Activated T-helper 2 cell treated with anti-CD3 and anti-CD28 coated beads, Interferon-gamma antibody, Interleukin-2, Interleukin-4, amounts not matched to agents 10 μg/mL and 5 μg/mL and 100 μg/mL, durations not matched to agents 14 hours and 24 hours and 36 hours (primary cell): ENCODE measurements around the gene DERA. TPM values are rescaled to one million over a fixed set of nuclear protein-coding genes. Genes with fewer than 3 reads are reported as not detected.
"Not testable (repeated sequence)": the region's sequence is repeated elsewhere in the genome, so short reads cannot be mapped to it uniquely, and the experiment has no call there.

Source experiments
- DNase-seq: peaks from one replicate; pipeline ENCODE4 v3.0.0; 2021; ENCODE audit warnings: low spot score
- H3K27ac Mint-ChIP-seq: one replicate; pipeline ENCODE4 v1.8.0; 2021; ENCODE audit warnings: mixed read lengths
- H3K27me3 Mint-ChIP-seq: one replicate; pipeline ENCODE4 v1.8.0; 2021; ENCODE audit warnings: low read depth, mixed read lengths
- H3K36me3 Mint-ChIP-seq: one replicate; pipeline ENCODE4 v1.8.0; 2021; ENCODE audit warnings: low read depth, mixed read lengths
- H3K4me1 Mint-ChIP-seq: one replicate; pipeline ENCODE4 v1.8.0; 2021; ENCODE audit warnings: low read depth, mixed read lengths
- H3K4me3 Mint-ChIP-seq: one replicate; pipeline ENCODE4 v1.8.0; 2021; ENCODE audit warnings: low read depth, mild to moderate bottlenecking, moderate library complexity, mixed read lengths
- H3K9me3 Mint-ChIP-seq: one replicate; pipeline ENCODE4 v1.8.0; 2021; ENCODE audit warnings: mixed read lengths
- intact Hi-C: fragments of 100-400 bp; cut with micrococcal nuclease; formaldehyde crosslinking; loops from one replicate; pipeline ENCODE4 v1.15.1; 2023
- total RNA-seq: library from RNA; stranded (reverse); gene quantifications from 2 replicates; pipeline ENCODE4 v1.2.3, GENCODE V29; 2022

Gene DERA
- total RNA-seq, 1 donor from 2014 or later: 21.4 TPM

GRCh38 chr12:16036073-16036472, 124.9 kb downstream of the DERA start:
- no peaks in the 10 kb centered on the region for H3K9me3 Mint-ChIP-seq
- no peaks in the 10 kb centered on the region for H3K27me3 Mint-ChIP-seq
- H3K4me1 Mint-ChIP-seq: no peaks in the 10 kb centered on the region

GRCh38 chr12:16037533-16037932, 126.4 kb downstream of the DERA start:
- H3K9me3 Mint-ChIP-seq: no peaks in the 10 kb centered on the region
- no peak overlapping the region for H3K27ac Mint-ChIP-seq
- H3K4me1 Mint-ChIP-seq: no peaks in the 10 kb centered on the region
- no peak overlapping the region for H3K4me3 Mint-ChIP-seq
- H3K36me3 Mint-ChIP-seq: no peaks in the 10 kb centered on the region
- H3K27me3 Mint-ChIP-seq: no peaks in the 10 kb centered on the region
- intact Hi-C loops: no loop called here
- no peak for DNase-seq

More at GRCh38 chr12:16036073-16036472, 124.9 kb downstream of the DERA start:
- H3K36me3 Mint-ChIP-seq: no peaks in the 10 kb centered on the region
- H3K27ac Mint-ChIP-seq: no peak overlapping the region
- H3K4me3 Mint-ChIP-seq: no peak overlapping the region
- intact Hi-C loops: no loop called here
- no peak for DNase-seq

DNA sequence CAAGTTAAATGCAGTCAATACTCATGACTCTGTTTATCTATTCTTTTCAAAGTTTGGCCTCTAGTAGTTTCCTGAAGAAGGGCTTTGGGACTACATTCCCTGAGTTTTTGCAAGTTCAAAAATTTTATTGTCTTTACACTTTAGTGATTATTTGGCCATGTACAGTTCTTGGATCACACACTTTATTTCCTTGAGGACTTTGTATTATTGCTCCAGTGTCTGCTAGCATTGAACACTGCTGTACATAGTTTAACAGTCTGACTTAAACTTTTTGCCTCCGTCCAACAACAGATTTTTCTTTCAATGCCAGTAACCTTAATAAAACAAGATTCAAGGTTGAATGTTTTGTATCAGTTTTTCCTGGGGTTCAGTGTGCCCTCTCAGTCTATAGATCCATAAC, 132.3 kb downstream of the DERA start:
- DNase-seq: no peak
- no peaks in the 10 kb centered on the region for H3K4me1 Mint-ChIP-seq
- no peak overlapping the region for H3K27ac Mint-ChIP-seq
- H3K36me3 Mint-ChIP-seq: no peaks in the 10 kb centered on the region
- no peak overlapping the region for H3K4me3 Mint-ChIP-seq
- intact Hi-C loops: no loop called here
- peaks cover 24% of the 10 kb centered on the region for H3K9me3 Mint-ChIP-seq
- H3K27me3 Mint-ChIP-seq: no peaks in the 10 kb centered on the region

DNA sequence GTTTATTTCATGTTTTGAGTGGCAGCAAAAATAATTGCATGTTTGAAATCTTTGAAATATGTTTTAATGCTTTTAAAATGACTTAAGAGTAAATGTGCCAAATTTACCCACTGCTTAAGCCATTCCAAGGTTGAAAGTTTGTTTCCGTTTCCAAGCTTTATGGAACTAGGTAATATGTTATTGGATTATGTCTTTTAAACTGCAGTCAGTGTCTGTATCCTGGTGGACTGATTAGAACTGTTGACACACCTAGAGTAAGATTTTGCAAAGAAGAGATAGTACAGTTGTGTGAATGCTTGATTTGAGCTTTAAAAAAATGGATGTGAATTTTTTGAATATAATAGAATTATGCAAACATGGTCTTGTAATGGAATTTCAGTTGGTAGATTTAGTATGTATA, 135.1 kb downstream of the DERA start:
- Mint-ChIP-seq H3K27me3 (no peaks in the 10 kb centered on the region), H3K4me1 (no peaks in the 10 kb centered on the region), H3K36me3 (no peaks in the 10 kb centered on the region), H3K9me3 (peaks cover 40% of the 10 kb centered on the region), H3K27ac (no peak overlapping the region), H3K4me3 (no peak overlapping the region)
- DNase-seq: no peak
- intact Hi-C loops: no loop called here

DNA sequence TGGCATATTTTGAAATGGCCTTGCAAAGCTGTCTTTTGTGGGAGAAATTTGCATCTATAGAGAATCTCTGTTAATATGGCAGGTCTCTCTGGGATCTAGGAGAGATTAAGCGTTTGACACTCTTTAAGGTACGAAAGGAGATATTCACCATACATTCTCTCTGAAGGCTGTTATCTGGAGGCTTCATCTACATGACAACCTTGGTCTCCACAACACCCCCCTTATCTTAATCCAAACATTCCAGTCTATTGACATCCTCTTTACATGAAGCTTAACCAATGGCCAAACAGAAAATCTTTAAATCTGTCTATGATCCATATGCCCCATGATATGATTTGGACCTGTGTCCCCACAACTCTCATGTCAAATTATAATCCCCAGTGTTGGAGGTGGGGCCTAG, 137.4 kb downstream of the DERA start:
- DNase-seq: no peak
- intact Hi-C loops: no loop called here
- no peak overlapping the region for H3K4me3 Mint-ChIP-seq
- H3K27me3 Mint-ChIP-seq: no peaks in the 10 kb centered on the region
- H3K4me1 Mint-ChIP-seq: no peaks in the 10 kb centered on the region
- peaks cover 45% of the 10 kb centered on the region for H3K9me3 Mint-ChIP-seq
- H3K36me3 Mint-ChIP-seq: no peaks in the 10 kb centered on the region
- H3K27ac Mint-ChIP-seq: no peak overlapping the region

- Mint-ChIP-seq H3K4me3 (no peak overlapping the region), H3K27ac (no peak overlapping the region), H3K9me3 (peaks cover 7% of the 10 kb centered on the region), H3K27me3 (no peaks in the 10 kb centered on the region), H3K36me3 (no peaks in the 10 kb centered on the region), H3K4me1 (no peaks in the 10 kb centered on the region)
- DNase-seq: no peak
- intact Hi-C loops: no loop called here
Measured at GRCh38 chr12:16056910-16057309, 145.8 kb downstream of the DERA start.

DNA sequence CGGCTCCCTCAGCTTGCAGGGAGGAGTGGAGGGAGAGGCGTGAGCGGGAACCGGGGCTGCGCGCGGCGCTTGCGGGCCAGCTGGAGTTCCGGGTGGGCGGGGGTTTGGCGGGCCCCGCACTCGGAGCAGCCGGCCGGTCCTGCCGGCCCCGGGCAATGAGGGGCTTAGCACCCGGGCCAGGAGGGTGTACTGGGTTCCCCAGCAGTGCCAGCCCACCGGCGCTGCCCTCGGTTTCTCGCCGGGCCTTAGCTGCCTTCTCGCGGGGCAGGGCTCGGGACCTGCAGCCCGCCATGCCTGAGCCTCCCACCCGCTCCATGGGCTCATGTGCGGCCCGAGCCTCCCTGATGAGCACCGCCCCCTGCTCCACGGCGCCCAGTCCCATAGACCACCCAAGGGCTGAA, 146.2 kb downstream of the DERA start:
- intact Hi-C loops, H3K27me3 Mint-ChIP-seq, H3K36me3 Mint-ChIP-seq, H3K4me3 Mint-ChIP-seq, H3K27ac Mint-ChIP-seq, DNase-seq, H3K4me1 Mint-ChIP-seq, H3K9me3 Mint-ChIP-seq: not testable (repeated sequence)

- no peaks in the 10 kb centered on the region for H3K36me3 Mint-ChIP-seq
- no peak for DNase-seq
- H3K27ac Mint-ChIP-seq: no peak overlapping the region
- H3K9me3 Mint-ChIP-seq: no peaks in the 10 kb centered on the region
- no peaks in the 10 kb centered on the region for H3K27me3 Mint-ChIP-seq
- H3K4me1 Mint-ChIP-seq: no peaks in the 10 kb centered on the region
- H3K4me3 Mint-ChIP-seq: no peak overlapping the region
- intact Hi-C loops: no loop called here
Measured at GRCh38 chr12:16062611-16063010, 151.5 kb downstream of the DERA start.

- intact Hi-C loops: no loop called here
- Mint-ChIP-seq H3K27me3 (no peaks in the 10 kb centered on the region), H3K4me1 (no peaks in the 10 kb centered on the region), H3K4me3 (no peak overlapping the region), H3K27ac (no peak overlapping the region), H3K36me3 (no peaks in the 10 kb centered on the region), H3K9me3 (no peaks in the 10 kb centered on the region)
- DNase-seq: no peak
Measured at GRCh38 chr12:16063726-16064125, 152.6 kb downstream of the DERA start.

DNA sequence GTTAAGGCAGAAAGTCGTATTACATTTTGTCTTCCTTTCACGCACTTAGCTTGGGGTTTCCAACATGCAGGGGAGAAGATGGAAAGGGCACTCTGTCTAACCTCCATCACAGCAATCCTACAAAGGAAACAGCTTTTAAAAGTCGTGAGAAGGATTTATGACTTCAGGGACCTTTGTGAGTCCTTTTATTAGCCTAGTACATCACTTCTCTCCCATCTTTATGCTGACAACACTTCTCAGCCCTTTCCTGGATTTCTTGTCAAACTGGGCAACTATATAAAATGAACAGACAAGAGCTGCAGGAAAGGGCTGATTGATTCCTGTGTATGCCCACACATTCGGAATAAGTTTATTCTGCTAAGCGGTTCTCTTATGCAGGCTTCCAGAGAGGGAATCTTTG, 159.0 kb downstream of the DERA start:
- Mint-ChIP-seq H3K4me3 (no peak overlapping the region), H3K4me1 (no peaks in the 10 kb centered on the region), H3K36me3 (no peaks in the 10 kb centered on the region), H3K27me3 (no peaks in the 10 kb centered on the region), H3K27ac (no peak overlapping the region), H3K9me3 (no peaks in the 10 kb centered on the region)
- no peak for DNase-seq
- intact Hi-C loops: no loop called here

DNA sequence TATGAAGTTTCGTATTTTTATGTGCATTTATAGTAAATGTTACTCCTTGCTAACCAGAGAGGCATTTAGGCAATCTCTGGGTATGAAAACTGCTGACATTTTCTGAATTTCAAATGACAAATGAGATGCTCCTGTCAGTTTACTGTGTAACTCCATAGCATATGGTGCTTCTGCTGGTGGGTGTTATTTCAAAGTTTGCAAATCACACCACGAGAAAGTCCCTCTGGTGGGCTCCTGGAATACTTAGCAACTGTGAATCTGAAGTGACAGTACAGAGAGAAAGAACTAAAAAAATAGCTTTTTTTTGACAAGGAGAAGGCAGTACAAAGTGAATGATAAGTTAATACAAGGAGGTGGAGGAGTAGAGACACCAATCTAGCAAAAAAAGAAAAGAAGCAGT, 161.5 kb downstream of the DERA start:
- H3K36me3 Mint-ChIP-seq: no peaks in the 10 kb centered on the region
- H3K27ac Mint-ChIP-seq: no peak overlapping the region
- no peaks in the 10 kb centered on the region for H3K27me3 Mint-ChIP-seq
- no peak overlapping the region for H3K4me3 Mint-ChIP-seq
- DNase-seq: no peak
- intact Hi-C loops: no loop called here
- H3K4me1 Mint-ChIP-seq: no peaks in the 10 kb centered on the region
- no peaks in the 10 kb centered on the region for H3K9me3 Mint-ChIP-seq

- Mint-ChIP-seq H3K4me1 (no peaks in the 10 kb centered on the region), H3K36me3 (no peaks in the 10 kb centered on the region), H3K27me3 (no peaks in the 10 kb centered on the region), H3K4me3 (no peak overlapping the region), H3K9me3 (no peaks in the 10 kb centered on the region), H3K27ac (no peak overlapping the region)
- DNase-seq: no peak
- intact Hi-C loops: no loop called here
Measured at GRCh38 chr12:16074894-16075293, 163.8 kb downstream of the DERA start.

GRCh38 chr12:16075887-16076286, 164.8 kb downstream of the DERA start:
- Mint-ChIP-seq H3K9me3 (no peaks in the 10 kb centered on the region), H3K27ac (no peak overlapping the region), H3K36me3 (no peaks in the 10 kb centered on the region), H3K27me3 (no peaks in the 10 kb centered on the region), H3K4me3 (no peak overlapping the region), H3K4me1 (no peaks in the 10 kb centered on the region)
- DNase-seq: no peak
- intact Hi-C loops: no loop called here

DNA sequence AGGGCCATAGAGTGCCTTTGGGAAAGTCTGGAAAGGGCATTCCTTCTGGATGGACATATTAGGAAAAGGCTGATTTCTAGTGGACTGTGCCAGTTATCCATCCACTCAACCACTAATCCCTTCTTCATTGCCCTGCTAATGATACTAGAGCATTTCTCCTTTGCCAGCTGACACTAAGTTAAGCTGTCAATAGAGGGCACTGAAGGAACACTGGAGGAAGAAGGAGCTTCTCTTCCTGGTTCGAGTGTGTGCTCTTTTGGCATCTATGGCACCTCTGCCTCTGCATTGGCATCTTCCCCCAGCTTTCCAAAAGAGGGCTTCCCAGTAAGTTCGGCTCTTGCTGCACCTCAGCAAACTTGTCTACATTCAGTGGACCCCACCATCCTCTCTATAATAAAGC, 165.4 kb downstream of the DERA start:
- H3K4me1 Mint-ChIP-seq: no peaks in the 10 kb centered on the region
- DNase-seq: no peak
- intact Hi-C loops: no loop called here

More for the DNA sequence above, 165.4 kb downstream of the DERA start:
- no peaks in the 10 kb centered on the region for H3K27me3 Mint-ChIP-seq
- no peak overlapping the region for H3K27ac Mint-ChIP-seq
- no peaks in the 10 kb centered on the region for H3K36me3 Mint-ChIP-seq
- no peak overlapping the region for H3K4me3 Mint-ChIP-seq
- no peaks in the 10 kb centered on the region for H3K9me3 Mint-ChIP-seq
